Loucy (cell line): Measurements from ENCODE around the gene CDYL2.

ENCODE experiments used
- EZH2phosphoT487 ChIP-seq: fragments of 200-600 bp; IDR thresholded peaks from 2 replicates; pipeline ENCODE4 v1.6.1; 2018; ENCODE audit warnings: antibody characterized with exemption, mild to moderate bottlenecking, moderate library complexity, borderline replicate concordance
- TF ChIP-seq, protein P1 (sequence below): fragments of 200-600 bp; sonication (generic); conservative IDR thresholded peaks from 2 replicates; pipeline ENCODE4 v1.5.1; 2014; ENCODE audit warnings: mild to moderate bottlenecking, antibody characterized with exemption, low read length

DNA sequence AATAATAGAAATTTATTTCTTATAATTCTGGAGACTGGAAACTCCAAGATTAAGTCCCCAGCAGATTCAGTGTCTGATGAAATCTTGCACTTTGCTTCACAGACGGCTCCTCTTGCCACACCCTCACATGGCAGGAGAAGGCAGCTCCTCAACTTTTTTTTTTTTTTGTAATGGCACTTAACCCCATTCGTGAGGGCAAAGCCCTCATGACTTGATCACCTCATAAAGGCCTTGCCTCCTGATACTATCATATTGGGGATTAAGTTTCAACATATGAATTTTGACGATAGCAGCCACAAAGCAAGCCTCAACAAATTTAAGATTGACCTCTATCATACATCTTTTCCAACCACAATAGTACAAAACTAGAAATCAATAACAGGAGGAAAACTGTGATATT lies 42.3 kb upstream of the CDYL2 start:
- TF ChIP-seq, protein P1, sequence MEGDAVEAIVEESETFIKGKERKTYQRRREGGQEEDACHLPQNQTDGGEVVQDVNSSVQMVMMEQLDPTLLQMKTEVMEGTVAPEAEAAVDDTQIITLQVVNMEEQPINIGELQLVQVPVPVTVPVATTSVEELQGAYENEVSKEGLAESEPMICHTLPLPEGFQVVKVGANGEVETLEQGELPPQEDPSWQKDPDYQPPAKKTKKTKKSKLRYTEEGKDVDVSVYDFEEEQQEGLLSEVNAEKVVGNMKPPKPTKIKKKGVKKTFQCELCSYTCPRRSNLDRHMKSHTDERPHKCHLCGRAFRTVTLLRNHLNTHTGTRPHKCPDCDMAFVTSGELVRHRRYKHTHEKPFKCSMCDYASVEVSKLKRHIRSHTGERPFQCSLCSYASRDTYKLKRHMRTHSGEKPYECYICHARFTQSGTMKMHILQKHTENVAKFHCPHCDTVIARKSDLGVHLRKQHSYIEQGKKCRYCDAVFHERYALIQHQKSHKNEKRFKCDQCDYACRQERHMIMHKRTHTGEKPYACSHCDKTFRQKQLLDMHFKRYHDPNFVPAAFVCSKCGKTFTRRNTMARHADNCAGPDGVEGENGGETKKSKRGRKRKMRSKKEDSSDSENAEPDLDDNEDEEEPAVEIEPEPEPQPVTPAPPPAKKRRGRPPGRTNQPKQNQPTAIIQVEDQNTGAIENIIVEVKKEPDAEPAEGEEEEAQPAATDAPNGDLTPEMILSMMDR = no peak
- TF ChIP-seq EZH2phosphoT487 = no peak
